Smooth muscle cell (in vitro differentiated cells): Measurements from ENCODE around the gene NDOR1. TPM values are rescaled to one million over a fixed set of nuclear protein-coding genes. Genes with fewer than 3 reads are reported as not detected.

Source experiments
- DNase-seq: peaks from one replicate; lab custom pipeline; 2025; ENCODE audit not compliant: unreplicated experiment; lab: John Stamatoyannopoulos, UW
- H2AFZ ChIP-seq: fragments of 200-600 bp; sonication (generic); 2 replicates; pipeline ENCODE4 v1.6.0; 2016; ENCODE audit warnings: antibody characterized with exemption, low read depth, mild to moderate bottlenecking
- H3F3A ChIP-seq: fragments of 200-600 bp; sonication (generic); 2 replicates; pipeline ENCODE4 v1.6.0; 2017; ENCODE audit warnings: antibody characterized with exemption, low read depth
- H3K27ac ChIP-seq: fragments of 200-600 bp; sonication (generic); 2 replicates; pipeline ENCODE4 v1.5.1; 2016; ENCODE audit warnings: low read depth, mild to moderate bottlenecking
- H3K27me3 ChIP-seq: fragments of 200-600 bp; sonication (generic); 2 replicates; pipeline ENCODE4 v1.6.1; 2016; ENCODE audit warnings: low read depth, mild to moderate bottlenecking
- H3K36me3 ChIP-seq: fragments of 200-600 bp; sonication (generic); 2 replicates; pipeline ENCODE4 v1.5.1; 2016; ENCODE audit warnings: low read depth
- H3K4me1 ChIP-seq: fragments of 200-600 bp; sonication (generic); 2 replicates; pipeline ENCODE4 v1.5.1; 2016; ENCODE audit warnings: low read depth
- H3K4me2 ChIP-seq: fragments of 200-600 bp; sonication (generic); 2 replicates; pipeline ENCODE4 v1.6.0; 2016; ENCODE audit warnings: mild to moderate bottlenecking
- H3K4me3 ChIP-seq: fragments of 200-600 bp; sonication (generic); 2 replicates; pipeline ENCODE4 v1.5.1; 2016; ENCODE audit warnings: mild to moderate bottlenecking
- H3K79me2 ChIP-seq: fragments of 200-600 bp; sonication (generic); 2 replicates; pipeline ENCODE4 v1.6.0; 2016; ENCODE audit warnings: low read depth, mild to moderate bottlenecking
- H3K9ac ChIP-seq: fragments of 200-600 bp; sonication (generic); 2 replicates; pipeline ENCODE4 v1.6.0; 2016; ENCODE audit warnings: low read depth
- H3K9me3 ChIP-seq: fragments of 200-600 bp; sonication (generic); replicated peaks from 2 replicates; pipeline ENCODE4 v1.5.1; 2016; ENCODE audit warnings: low read depth
- H4K20me1 ChIP-seq: fragments of 200-600 bp; sonication (generic); 2 replicates; pipeline ENCODE4 v1.6.0; 2016; ENCODE audit warnings: low read depth
- WGBS: methylation state at CpG from one replicate; pipeline ENCODE4 v1.1.7; 2016; ENCODE audit warnings: low lambda C conversion rate; 5-methylcytosine and 5-hydroxymethylcytosine counted together
- polyA plus RNA-seq: library from polyadenylated mRNA; unstranded; fragments of >200 nt; fragmentation: Nextera tagmentation; extraction: Ambion mirVana; gene quantifications from 2 replicates; pipeline ENCODE4 v1.2.1, GENCODE V29; 2016
- total RNA-seq: library from RNA; depleted of rRNA; stranded (reverse); fragments of >200 nt; gene quantifications from 2 replicates; pipeline ENCODE4 v1.2.3, GENCODE V29; 2014
- TF ChIP-seq, protein P1 (sequence below): fragments of 200-600 bp; sonication (generic); IDR thresholded peaks from 2 replicates; pipeline ENCODE4 v1.5.1; 2017; ENCODE audit warnings: borderline replicate concordance, mild to moderate bottlenecking, antibody characterized with exemption; ENCODE audit not compliant: insufficient read depth, poor library complexity, severe bottlenecking

The NDOR1 gene
- total and polyA plus RNA-seq, 2 experiments from 2014 or later = 6.5 to 7.7 TPM

DNA sequence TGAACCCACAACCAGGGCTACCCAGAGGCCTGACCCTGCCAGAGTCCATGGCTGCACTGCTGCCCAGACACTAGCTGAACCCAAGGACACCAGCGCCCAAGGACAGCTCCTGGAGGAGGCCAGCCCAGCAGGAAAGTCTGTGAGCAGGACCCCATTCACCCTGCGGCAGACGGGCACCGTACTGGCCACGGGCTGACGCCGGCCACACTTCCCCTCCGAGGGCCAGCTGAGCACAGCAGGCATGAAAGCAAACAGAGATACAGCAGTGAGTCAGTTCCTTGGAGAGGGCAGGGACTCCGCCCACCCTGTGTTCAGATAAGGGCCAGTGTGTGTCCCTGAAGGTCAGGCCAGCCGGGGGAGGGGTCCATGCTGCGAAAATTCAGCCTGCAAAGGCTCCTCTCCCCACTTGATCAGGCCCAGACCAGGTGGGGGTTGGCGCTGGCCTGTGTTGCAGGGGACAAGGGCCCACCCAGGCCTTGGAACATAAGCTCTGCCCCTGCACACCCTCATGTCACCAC is 13.3 kb downstream of the NDOR1 start:
- Histone ChIP-seq H4K20me1 (no peaks in the 10 kb centered on the region), H3K27ac (peak overlapping the region; percentile 2), H3K36me3 (no peaks in the 10 kb centered on the region), H3K9ac (no peak overlapping the region), H3K4me3 (no peak overlapping the region), H3K4me1 (peaks cover 8% of the 10 kb centered on the region), H3K79me2 (no peaks in the 10 kb centered on the region), H3K27me3 (no peaks in the 10 kb centered on the region), H3K4me2 (peak overlapping the region; percentile 33), H3F3A (no peaks in the 10 kb centered on the region), H2AFZ (no peak overlapping the region), H3K9me3 (no peaks in the 10 kb centered on the region)
- WGBS = 28% methylated on average over 12 of the region's 12 CpGs
- no peak for DNase-seq
- TF ChIP-seq, protein P1, sequence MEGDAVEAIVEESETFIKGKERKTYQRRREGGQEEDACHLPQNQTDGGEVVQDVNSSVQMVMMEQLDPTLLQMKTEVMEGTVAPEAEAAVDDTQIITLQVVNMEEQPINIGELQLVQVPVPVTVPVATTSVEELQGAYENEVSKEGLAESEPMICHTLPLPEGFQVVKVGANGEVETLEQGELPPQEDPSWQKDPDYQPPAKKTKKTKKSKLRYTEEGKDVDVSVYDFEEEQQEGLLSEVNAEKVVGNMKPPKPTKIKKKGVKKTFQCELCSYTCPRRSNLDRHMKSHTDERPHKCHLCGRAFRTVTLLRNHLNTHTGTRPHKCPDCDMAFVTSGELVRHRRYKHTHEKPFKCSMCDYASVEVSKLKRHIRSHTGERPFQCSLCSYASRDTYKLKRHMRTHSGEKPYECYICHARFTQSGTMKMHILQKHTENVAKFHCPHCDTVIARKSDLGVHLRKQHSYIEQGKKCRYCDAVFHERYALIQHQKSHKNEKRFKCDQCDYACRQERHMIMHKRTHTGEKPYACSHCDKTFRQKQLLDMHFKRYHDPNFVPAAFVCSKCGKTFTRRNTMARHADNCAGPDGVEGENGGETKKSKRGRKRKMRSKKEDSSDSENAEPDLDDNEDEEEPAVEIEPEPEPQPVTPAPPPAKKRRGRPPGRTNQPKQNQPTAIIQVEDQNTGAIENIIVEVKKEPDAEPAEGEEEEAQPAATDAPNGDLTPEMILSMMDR = no peak

DNA sequence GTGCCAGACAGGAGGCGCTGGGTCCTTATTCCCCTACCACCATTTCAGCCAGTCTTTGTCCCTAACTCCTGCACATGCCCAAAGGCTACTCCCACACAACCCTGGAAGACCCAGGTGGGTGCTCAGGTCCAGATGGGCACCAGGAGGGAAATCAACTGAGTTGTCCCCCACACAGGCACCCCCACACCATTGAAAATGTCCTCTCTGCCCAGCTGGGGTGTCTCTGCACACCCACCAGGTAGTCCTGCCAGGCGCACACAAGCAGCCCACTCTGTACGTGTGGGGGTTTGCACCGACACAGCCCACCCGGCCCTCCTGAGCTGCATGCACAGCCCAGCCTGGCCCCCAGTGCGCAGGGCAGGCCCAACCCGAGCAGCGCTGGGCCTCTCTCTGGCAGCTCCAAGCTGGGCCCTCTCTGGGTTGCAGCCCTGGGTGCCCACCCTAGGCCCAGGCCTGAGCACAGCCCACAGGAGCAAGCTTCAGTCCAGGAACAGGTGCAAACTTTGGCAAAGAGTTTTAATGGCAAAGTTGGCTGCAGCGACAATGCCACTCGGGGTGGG is 14.3 kb downstream of the NDOR1 start:
- DNase-seq = no peak
- Histone ChIP-seq H2AFZ (no peak overlapping the region), H3K9ac (no peak overlapping the region), H3K27me3 (no peaks in the 10 kb centered on the region), H3K9me3 (no peaks in the 10 kb centered on the region), H4K20me1 (no peaks in the 10 kb centered on the region), H3K36me3 (no peaks in the 10 kb centered on the region), H3K79me2 (no peaks in the 10 kb centered on the region), H3F3A (no peaks in the 10 kb centered on the region), H3K4me3 (no peak overlapping the region), H3K4me1 (peaks cover 8% of the 10 kb centered on the region), H3K27ac (no peak overlapping the region), H3K4me2 (no peak overlapping the region)
- TF ChIP-seq, protein P1 = no peak
- WGBS = 94% methylated on average over 10 of the region's 10 CpGs

DNA sequence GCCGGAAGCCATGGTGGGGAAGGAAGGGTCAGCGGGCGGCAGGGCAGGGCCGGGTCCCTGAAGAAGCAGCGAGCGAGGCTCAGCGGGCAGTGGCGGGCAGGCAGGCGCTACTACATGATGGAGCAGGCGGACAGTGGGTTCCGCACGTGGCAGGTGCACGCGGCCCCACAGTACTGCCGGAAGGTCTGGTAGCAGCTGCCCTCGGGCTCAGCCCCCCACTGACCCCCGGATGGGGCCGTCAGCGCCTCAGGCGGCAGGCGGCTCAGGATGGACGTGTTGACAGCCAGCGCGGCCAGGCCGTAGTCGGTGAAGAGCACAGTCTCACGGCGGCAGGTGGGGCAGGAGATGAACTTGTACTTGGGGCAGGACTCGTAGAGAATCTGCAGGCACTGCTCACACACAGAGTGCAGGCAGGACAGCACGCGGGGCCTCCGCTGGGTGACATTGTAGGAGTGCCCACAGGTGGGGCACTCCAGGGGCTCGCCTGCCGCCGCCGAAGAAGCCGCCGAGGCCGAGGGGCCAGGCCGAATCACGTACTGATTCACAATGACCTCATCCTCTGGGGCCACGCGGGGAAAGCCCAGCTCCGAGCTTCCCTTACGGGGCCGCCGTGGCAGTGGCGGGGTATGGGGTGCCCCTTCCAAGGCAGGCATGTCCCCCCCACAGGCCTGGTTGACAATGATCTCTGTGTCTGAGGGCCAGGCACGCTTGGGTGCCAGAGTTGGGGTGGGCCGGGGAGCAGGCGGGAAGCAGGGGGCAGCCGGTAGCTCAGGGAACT is 15.0 kb downstream of the NDOR1 start:
- H3K4me2 ChIP-seq = no peak overlapping the region
- TF ChIP-seq, protein P1 = no peak
- H3F3A ChIP-seq = no peaks in the 10 kb centered on the region
- H3K27ac ChIP-seq = no peak overlapping the region
- peaks cover 8% of the 10 kb centered on the region for H3K4me1 ChIP-seq
- H2AFZ ChIP-seq = no peak overlapping the region
- H3K36me3 ChIP-seq = no peaks in the 10 kb centered on the region
- WGBS = 93% methylated on average over 47 of the region's 52 CpGs
- no peaks in the 10 kb centered on the region for H3K9me3 ChIP-seq
- no peaks in the 10 kb centered on the region for H3K27me3 ChIP-seq
- H3K9ac ChIP-seq = no peak overlapping the region
- no peaks in the 10 kb centered on the region for H4K20me1 ChIP-seq
- no peak for DNase-seq
- no peaks in the 10 kb centered on the region for H3K79me2 ChIP-seq
- no peak overlapping the region for H3K4me3 ChIP-seq
